Body of pancreas (tissue), 4 donors: Measurements from ENCODE around the gene FYTTD1. TPM values are rescaled to one million over a fixed set of nuclear protein-coding genes. Genes with fewer than 3 reads are reported as not detected.
A peak's percentile ranks its signal among the peaks of the same experiment; 100 is the strongest.

ENCODE experiments used
- ATAC-seq: fragments of 150-250 bp; one replicate; pipeline ENCODE4 v1.9.1; 2016
- DNase-seq, 4 donors: peaks; one replicate each; pipeline ENCODE4 v3.0.0-alpha.2; 2019
- H3K27ac ChIP-seq, 4 donors: fragments of 200-600 bp; sonication (generic); 1 replicate in 3 of 4; 2 replicates in 1 of 4; pipeline versions ENCODE4 v1.5.1 to v1.6.1; 2016 to 2019; ENCODE audit warnings: mild to moderate bottlenecking in 1 of 4, mixed read lengths in 1 of 4, moderate library complexity in 1 of 4
- H3K27me3 ChIP-seq, 2 donors: fragments of 200-600 bp; sonication (generic); one replicate each; pipeline ENCODE4 v1.6.0; 2016; ENCODE audit warnings: mild to moderate bottlenecking in 1 of 2
- H3K36me3 ChIP-seq, 2 donors: fragments of 200-600 bp; sonication (generic); replicated peaks in 1 of 2; 2 replicates each; pipeline ENCODE4 v1.5.1; 2016; ENCODE audit warnings: low read depth in 2 of 2; ENCODE audit not compliant: insufficient read depth in 1 of 2
- H3K4me1 ChIP-seq: fragments of 200-600 bp; sonication (generic); one replicate; pipeline ENCODE4 v1.6.0; 2016
- H3K4me3 ChIP-seq, 2 donors: fragments of 200-600 bp; sonication (generic); 1 replicate in 1 of 2; 2 replicates in 1 of 2; pipeline ENCODE4 v1.5.1; 2016 to 2019
- H3K9me3 ChIP-seq, 3 donors: fragments of 200-600 bp; sonication (generic); 1 replicate in 2 of 3; 2 replicates in 1 of 3; pipeline ENCODE4 v1.5.1; 2016
- CTCF ChIP-seq, 7 experiments: fragments of 450-650 bp in 4 of 7; fragments of 200-600 bp in 3 of 7; sonication (generic) in 3 of 7; IDR thresholded peaks; one replicate each; pipeline ENCODE4 v1.5.1; 2016 to 2019; ENCODE audit warnings: antibody characterized with exemption in 7 of 7
- POLR2A ChIP-seq, 3 donors: fragments of 450-650 bp; IDR thresholded peaks; one replicate each; pipeline ENCODE4 v1.6.1; 2016; ENCODE audit warnings: antibody characterized with exemption in 3 of 3, mild to moderate bottlenecking in 2 of 3
- WGBS, 2 donors: methylation state at CpG; one replicate each; pipeline ENCODE4 v1.1.5; 2017; 5-methylcytosine and 5-hydroxymethylcytosine counted together
- intact Hi-C: fragments of 100-400 bp; cut with DNase I; formaldehyde crosslinking; loops from one replicate; pipeline ENCODE4 v1.15.1; 2023
- total RNA-seq, 2 donors: library from RNA; depleted of rRNA; stranded (reverse); fragments of >200 nt; gene quantifications; one replicate each; pipeline ENCODE4 v1.1.0, GENCODE V29; 2016

FYTTD1 gene
- total RNA-seq, 2 donors from 2014 or later: 13.8 to 16.3 TPM

GRCh38 chr3:197752107-197752506 lies 2.4 kb downstream of the FYTTD1 start:
- Histone ChIP-seq H3K27ac (peak overlapping the region in 1 of 4 donors; percentile 92), H3K36me3 (no peaks in the 10 kb centered on the region), H3K27me3 (no peaks in the 10 kb centered on the region), H3K9me3 (no peaks in the 10 kb centered on the region), H3K4me1 (peaks cover 31% of the 10 kb centered on the region), H3K4me3 (no peak overlapping the region)
- TF ChIP-seq CTCF (IDR thresholded peaks at IDR 0.05): no peak
- no peak for TF ChIP-seq POLR2A (IDR thresholded peaks at IDR 0.05)
- 65 to 77% methylated on average over 5 of the region's 5 CpGs for WGBS, 2 donors
- ATAC-seq (no peak), DNase-seq (no peak)
- intact Hi-C loops: no loop called here

GRCh38 chr3:197753263-197753662 lies 3.6 kb downstream of the FYTTD1 start:
- no peak for ATAC-seq
- no peaks in the 10 kb centered on the region for H3K9me3 ChIP-seq
- TF ChIP-seq POLR2A (IDR thresholded peaks at IDR 0.05) (no peak), CTCF (IDR thresholded peaks at IDR 0.05) (peak in 1 of 7 experiments; percentile 14)

GRCh38 chr3:197756704-197757103 lies 7.0 kb downstream of the FYTTD1 start:
- H3K27ac ChIP-seq: no peak overlapping the region
- no peak for TF ChIP-seq POLR2A (IDR thresholded peaks at IDR 0.05)
- no peak for TF ChIP-seq CTCF (IDR thresholded peaks at IDR 0.05)
- no peaks in the 10 kb centered on the region for H3K9me3 ChIP-seq
- intact Hi-C loops: no loop called here
- peaks cover 0 to 2% of the 10 kb centered on the region in 2 donors for H3K36me3 ChIP-seq
- DNase-seq (no peak), ATAC-seq (no peak)
- 71 to 72% methylated on average over 3 of the region's 3 CpGs for WGBS, 2 donors
- H3K4me3 ChIP-seq: no peak overlapping the region
- H3K4me1 ChIP-seq: peaks cover 13% of the 10 kb centered on the region
- no peaks in the 10 kb centered on the region for H3K27me3 ChIP-seq

More at GRCh38 chr3:197753263-197753662, 3.6 kb downstream of the FYTTD1 start:
- DNase-seq: no peak
- Histone ChIP-seq H3K27ac (no peak overlapping the region), H3K4me3 (no peak overlapping the region), H3K27me3 (no peaks in the 10 kb centered on the region), H3K4me1 (peaks cover 23% of the 10 kb centered on the region), H3K36me3 (no peaks in the 10 kb centered on the region)
- 84 to 86% methylated on average over 3 of the region's 3 CpGs for WGBS, 2 donors
- intact Hi-C loops: no loop called here

DNA sequence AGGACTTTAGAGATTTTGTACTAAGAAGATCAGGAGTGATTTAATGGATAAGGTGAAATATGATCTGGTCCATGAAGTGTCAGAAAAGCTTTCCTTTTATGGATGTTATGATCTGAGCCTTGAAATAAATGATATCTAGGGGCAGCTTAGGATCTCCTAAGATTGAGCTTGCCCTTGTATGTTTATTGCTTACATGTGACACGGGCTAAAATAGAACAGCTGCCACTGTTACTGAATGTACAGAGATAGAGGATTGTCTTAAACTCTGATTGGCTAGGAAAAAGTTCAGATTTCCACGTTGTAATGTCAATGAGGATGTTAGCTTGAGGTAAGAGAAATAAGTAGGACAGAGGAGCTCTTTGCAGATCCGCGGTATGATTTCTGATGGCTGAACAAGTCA lies 8.8 kb downstream of the FYTTD1 start:
- ATAC-seq (no peak), DNase-seq (no peak)
- H3K9me3 ChIP-seq: no peaks in the 10 kb centered on the region
- 85 to 87% methylated on average over 4 of the region's 4 CpGs for WGBS, 2 donors
- TF ChIP-seq CTCF (IDR thresholded peaks at IDR 0.05): no peak
- TF ChIP-seq POLR2A (IDR thresholded peaks at IDR 0.05): no peak
- H3K4me3 ChIP-seq: no peak overlapping the region
- intact Hi-C loops: no loop called here
- H3K27ac ChIP-seq: no peak overlapping the region
- H3K4me1 ChIP-seq: no peaks in the 10 kb centered on the region
- no peaks in the 10 kb centered on the region for H3K27me3 ChIP-seq
- H3K36me3 ChIP-seq: peaks cover 0 to 4% of the 10 kb centered on the region in 2 donors

DNA sequence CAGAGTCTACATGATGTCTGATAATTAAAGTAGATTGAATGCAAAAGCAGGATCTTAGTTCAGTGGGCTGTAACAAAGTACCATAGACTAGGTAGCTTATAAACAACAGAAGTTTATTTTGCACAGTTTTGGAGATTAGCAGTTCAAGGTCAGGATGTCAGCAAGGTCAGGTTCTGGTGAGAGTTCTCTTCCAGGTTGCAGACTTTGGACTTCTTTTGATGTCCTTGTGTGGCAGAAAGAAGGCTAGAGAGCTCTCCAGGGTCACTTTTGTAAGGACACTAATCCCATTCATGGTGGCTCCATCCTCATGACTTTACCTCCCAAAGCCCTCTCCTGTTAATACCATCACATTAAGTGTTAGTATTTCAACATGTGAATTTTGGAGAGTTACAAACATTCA lies 12.1 kb downstream of the FYTTD1 start:
- no peak for DNase-seq

More for the DNA sequence above, 12.1 kb downstream of the FYTTD1 start:
- intact Hi-C loops: no loop called here
- Histone ChIP-seq H3K4me1 (no peaks in the 10 kb centered on the region), H3K4me3 (no peak overlapping the region), H3K9me3 (no peaks in the 10 kb centered on the region), H3K27me3 (no peaks in the 10 kb centered on the region), H3K27ac (no peak overlapping the region), H3K36me3 (peaks cover 0 to 4% of the 10 kb centered on the region in 2 donors)
- no peak for ATAC-seq
- no peak for TF ChIP-seq POLR2A (IDR thresholded peaks at IDR 0.05)
